GM11168 (cell line): ENCODE measurements around the gene RFC3.
"Not testable (repeated sequence)": the region's sequence is repeated elsewhere in the genome, so short reads cannot be mapped to it uniquely, and the experiment has no call there.

Experiments
- in situ Hi-C: fragments of 300-500 bp; cut with MboI; formaldehyde crosslinking; loops from one replicate; pipeline ENCODE4 v1.12.0; 2022; ENCODE audit warnings: low sequenced_read_pairs; ENCODE audit not compliant: unreplicated experiment

RFC3 gene, protein sequence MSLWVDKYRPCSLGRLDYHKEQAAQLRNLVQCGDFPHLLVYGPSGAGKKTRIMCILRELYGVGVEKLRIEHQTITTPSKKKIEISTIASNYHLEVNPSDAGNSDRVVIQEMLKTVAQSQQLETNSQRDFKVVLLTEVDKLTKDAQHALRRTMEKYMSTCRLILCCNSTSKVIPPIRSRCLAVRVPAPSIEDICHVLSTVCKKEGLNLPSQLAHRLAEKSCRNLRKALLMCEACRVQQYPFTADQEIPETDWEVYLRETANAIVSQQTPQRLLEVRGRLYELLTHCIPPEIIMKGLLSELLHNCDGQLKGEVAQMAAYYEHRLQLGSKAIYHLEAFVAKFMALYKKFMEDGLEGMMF

DNA sequence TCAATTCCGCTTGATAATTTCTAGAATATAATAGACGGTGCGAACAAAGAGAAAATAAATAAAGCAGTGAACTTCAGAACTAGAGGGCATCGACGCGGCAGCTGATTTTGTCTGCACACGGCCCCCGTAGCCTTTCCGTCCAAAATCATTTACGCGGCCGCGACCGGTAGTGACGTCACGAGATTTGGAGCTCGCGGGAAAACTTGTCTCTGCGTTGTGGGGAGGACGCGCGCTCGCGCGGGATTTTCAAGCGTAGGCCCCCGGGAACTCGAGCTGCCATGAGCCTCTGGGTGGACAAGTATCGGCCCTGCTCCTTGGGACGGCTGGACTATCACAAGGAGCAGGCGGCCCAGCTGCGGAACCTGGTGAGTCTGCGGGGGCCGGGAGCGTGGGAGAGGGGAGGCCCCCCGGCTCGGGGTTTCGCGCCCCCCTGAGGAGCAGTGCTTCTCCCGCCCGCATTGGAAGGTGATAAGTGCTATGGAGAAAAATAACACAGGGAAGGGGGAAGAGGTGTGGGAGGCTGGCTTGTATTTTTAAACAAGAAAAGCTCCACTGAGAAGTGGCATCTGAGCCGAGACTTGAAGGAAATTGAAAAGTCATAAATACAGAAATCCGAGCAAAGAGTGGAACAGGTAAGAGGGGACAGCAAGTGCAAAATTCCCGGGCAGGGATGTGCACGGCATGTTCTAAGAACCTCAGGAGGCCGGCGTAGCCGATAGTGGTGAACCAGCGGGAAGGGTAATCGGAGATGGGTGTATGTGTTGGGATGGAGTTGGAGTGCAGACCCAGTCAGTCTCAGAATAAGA, at the start of gene RFC3:
RFC3 (plus strand) TSS at position 249 of the 806 bp plus-strand sequence; CDS start at position 279, 30 bp downstream.
- in situ Hi-C loops = no loop called here

DNA sequence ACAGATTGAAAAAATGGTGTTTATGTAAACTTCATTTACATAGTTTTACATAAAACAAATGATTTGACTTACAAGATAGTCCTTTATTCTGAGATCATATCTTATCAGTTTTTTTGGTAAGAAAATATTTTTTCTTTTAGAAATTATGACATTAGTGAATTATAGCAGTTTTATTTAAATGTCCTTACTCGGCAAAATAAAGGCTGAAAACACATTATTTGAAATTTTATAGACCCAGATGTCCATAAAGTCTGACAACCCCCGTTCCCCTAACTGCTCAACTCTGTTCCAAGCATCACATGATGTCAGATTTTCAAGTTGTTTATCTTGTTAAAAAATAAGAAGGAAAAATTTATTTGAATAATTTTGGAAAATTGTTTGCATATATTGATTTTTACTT, 46.7 kb upstream of the RFC3 start:
- in situ Hi-C loops = no loop called here

- in situ Hi-C loops = no loop called here
These were observed 44.0 kb upstream of the RFC3 start for GRCh38 chr13:33773790-33774462.

- in situ Hi-C loops = no loop called here
These were observed 42.4 kb upstream of the RFC3 start for GRCh38 chr13:33775339-33776108.

DNA sequence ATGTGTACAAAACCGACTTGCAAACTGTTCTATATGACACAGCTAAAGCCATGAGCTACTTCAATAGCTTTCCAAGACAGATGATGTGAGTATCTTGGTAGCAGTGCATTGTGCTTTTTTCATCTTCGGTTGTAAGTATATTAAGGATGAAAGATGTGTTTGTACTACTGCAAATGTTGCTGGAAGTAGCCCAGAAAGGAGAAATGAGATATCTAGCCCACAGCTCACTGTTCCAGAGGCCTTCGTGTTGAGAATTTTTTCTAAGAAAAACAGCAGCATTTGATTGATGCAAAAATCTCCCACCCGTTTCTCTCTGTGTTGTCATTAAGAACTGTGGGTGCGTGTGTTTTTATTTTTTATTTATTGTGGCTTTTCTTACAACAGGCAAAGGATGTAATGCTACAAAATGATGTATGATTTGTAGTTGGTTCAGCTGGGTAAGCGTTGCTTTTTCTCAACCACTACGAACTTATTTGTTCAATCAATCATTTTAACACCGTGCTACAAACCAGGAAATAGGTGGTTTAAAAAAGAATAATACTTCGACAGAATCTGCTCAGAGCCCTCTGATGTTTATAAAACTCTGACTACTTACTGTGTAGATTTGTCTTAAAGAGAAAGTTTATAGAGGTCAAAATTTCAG, 41.6 kb upstream of the RFC3 start:
- in situ Hi-C loops = no loop called here

GRCh38 chr13:33782631-33783030, 35.3 kb upstream of the RFC3 start:
- in situ Hi-C loops = no loop called here

DNA sequence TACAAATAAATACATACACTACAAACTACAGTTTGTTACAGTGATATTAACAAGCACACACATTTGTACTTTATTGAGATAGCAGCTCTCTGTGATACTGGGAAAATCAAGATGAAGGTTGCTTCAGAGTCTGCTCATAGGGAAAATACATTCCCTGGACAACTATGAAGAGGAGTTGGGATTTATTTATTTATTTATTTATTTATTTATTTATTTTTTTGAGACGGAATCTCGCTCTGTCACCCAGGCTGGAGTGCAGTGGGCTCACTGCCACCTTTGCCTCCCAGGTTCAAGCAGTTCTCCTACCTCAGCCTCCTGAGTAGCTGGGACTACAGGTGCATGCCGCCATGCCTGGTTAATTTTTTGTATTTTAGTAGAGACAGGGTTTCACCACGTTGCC, 34.7 kb upstream of the RFC3 start:
- in situ Hi-C loops = not testable (repeated sequence)

- in situ Hi-C loops = no loop called here
These were observed 33.2 kb upstream of the RFC3 start for GRCh38 chr13:33784738-33785137.

DNA sequence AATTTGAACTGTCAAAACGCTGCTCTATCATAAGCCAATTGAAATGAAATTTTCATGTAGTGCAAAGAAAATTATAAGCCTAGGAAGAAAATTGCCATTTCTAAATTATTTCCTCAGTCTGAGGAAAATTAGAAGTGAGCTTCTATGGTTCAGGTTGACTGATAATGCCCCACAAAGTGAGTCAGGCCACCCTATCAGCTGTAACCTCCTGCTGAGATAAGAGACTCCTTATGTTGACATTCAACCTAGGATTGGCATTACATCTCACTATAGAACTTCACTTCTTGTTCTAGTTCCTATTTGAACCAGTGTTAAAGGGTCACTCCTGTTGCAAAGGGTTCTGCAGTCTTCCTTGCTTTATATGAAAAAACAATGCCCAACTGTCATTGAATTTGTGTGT, 32.6 kb upstream of the RFC3 start:
- in situ Hi-C loops = no loop called here

- in situ Hi-C loops = no loop called here
These were observed 30.8 kb upstream of the RFC3 start for GRCh38 chr13:33787051-33787591.

DNA sequence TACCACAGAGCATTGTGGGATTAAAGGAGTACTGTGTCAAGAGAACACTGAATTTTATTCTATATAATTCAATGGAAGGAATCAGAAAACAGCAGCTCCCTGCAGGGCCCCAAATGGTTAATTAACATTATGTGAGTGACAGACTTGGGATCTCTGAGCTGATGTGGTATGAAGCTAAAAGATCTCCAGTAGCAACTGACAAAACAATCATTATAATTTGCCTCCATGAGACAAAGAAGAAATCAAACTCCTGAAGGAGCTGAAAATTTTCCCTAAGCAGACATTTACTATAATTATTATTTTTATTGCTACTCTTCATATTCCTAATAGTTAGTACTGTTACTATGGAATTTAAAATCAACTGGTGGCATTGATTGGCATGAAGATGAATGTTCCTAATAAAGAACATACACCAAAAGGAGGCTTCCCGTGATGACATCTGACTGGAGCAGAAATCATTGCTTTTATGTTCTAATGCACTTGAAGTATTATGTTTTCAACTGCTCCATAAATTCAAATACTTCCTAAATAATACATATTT, 28.8 kb upstream of the RFC3 start:
- in situ Hi-C loops = no loop called here

- in situ Hi-C loops = no loop called here
These were observed 28.2 kb upstream of the RFC3 start for GRCh38 chr13:33789739-33790138.

GRCh38 chr13:33793726-33794125, 24.2 kb upstream of the RFC3 start:
- in situ Hi-C loops = no loop called here

- in situ Hi-C loops = no loop called here
These were observed 23.4 kb upstream of the RFC3 start for GRCh38 chr13:33794576-33794975.

GRCh38 chr13:33796095-33796494, 21.9 kb upstream of the RFC3 start:
- in situ Hi-C loops = no loop called here

- in situ Hi-C loops = no loop called here
These were observed 20.3 kb upstream of the RFC3 start for GRCh38 chr13:33797622-33798021.

DNA sequence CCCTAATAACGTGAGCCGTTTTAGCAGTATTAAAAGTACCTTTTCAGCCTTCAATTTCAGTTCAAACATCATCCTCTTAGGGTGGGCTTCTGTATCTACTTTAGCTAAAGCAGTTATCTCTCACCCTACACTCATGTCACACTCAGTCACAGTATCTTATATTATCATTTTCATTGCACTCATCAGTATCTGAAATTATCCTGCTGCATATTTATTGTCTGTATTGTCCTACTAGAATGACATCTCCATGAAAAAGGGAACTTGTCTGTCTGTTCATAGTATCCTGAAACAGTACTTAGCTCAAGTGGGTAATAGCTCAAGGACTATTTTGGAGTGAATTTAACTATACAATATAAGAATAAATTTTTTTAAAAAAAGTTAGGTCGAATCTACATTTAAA, 19.9 kb upstream of the RFC3 start:
- in situ Hi-C loops = no loop called here

DNA sequence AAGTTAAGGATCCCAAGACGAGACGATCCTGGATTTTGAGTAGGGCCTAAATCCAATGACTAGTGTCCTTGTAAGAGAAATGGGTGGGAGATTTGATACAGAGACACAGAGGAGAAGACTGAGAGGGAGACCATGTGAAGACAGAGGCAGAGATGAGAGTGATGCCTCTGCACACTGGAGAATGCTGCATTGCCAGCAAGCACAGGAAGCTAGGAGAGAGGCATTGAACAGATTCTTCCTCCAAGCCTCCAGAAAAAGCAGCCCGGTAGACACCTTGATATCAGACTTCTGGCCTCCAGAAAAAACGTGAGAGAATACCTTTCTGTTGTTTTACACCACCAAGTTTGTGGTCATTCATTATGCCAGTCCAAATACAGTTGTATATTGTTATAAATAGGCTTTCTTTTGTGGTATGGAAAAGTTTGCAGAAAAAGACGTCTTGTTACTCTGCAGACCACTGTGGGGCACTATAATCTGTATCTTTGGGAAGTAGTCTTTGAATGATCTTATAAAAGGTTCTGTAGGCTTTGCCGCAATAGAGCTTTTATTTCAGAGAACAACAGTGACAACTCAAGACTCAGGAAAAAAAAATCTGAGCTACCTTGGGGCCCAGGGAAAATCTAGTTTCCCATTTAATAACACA, 17.9 kb upstream of the RFC3 start:
- in situ Hi-C loops = no loop called here

- in situ Hi-C loops = no loop called here
These were observed 17.2 kb upstream of the RFC3 start for GRCh38 chr13:33800646-33801186.
